COLO668 (cell line): ENCODE results near the gene SHKBP1.
"Not testable (repeated sequence)": the region's sequence is repeated elsewhere in the genome, so short reads cannot be mapped to it uniquely, and the experiment has no call there.

ENCODE experiments used
- DNase-seq: peaks from one replicate; lab custom pipeline; 2025; ENCODE audit not compliant: unreplicated experiment; lab: John Stamatoyannopoulos, UW

Gene SHKBP1

GRCh38 chr19:40555978-40556689 lies 20.5 kb upstream of the SHKBP1 start:
- no peak for DNase-seq

- DNase-seq = no peak
Observed at GRCh38 chr19:40556953-40557530, 19.6 kb upstream of the SHKBP1 start.

GRCh38 chr19:40559394-40559793 lies 17.3 kb upstream of the SHKBP1 start:
- DNase-seq = no peak

GRCh38 chr19:40560092-40560507 lies 16.6 kb upstream of the SHKBP1 start:
- no peak for DNase-seq

- DNase-seq = no peak
Observed at GRCh38 chr19:40561947-40562346, 14.7 kb upstream of the SHKBP1 start.

- not testable (repeated sequence) for DNase-seq
Observed at GRCh38 chr19:40564535-40564934, 12.1 kb upstream of the SHKBP1 start.

- DNase-seq = no peak
Observed at GRCh38 chr19:40565355-40565754, 11.3 kb upstream of the SHKBP1 start.

GRCh38 chr19:40565910-40566495 lies 10.7 kb upstream of the SHKBP1 start:
- no peak for DNase-seq

GRCh38 chr19:40567040-40567749 lies 9.5 kb upstream of the SHKBP1 start:
- no peak for DNase-seq

GRCh38 chr19:40567750-40568494 lies 8.8 kb upstream of the SHKBP1 start:
- DNase-seq = no peak

- peak; percentile 98 for DNase-seq
Observed at GRCh38 chr19:40570313-40571004, 6.2 kb upstream of the SHKBP1 start.

GRCh38 chr19:40571005-40571318 lies 5.7 kb upstream of the SHKBP1 start:
- no peak for DNase-seq

- DNase-seq = no peak
Observed at GRCh38 chr19:40571831-40572495, 4.7 kb upstream of the SHKBP1 start.

GRCh38 chr19:40575326-40575725 lies 1.3 kb upstream of the SHKBP1 start:
- no peak for DNase-seq

GRCh38 chr19:40576151-40576584 lies 505 bp upstream of the SHKBP1 start:
- DNase-seq = peak; percentile 21

- DNase-seq = no peak
Observed at GRCh38 chr19:40578442-40578908, 1.8 kb downstream of the SHKBP1 start.

GRCh38 chr19:40580619-40581018 lies 3.9 kb downstream of the SHKBP1 start:
- no peak for DNase-seq

GRCh38 chr19:40581531-40581930 lies 4.9 kb downstream of the SHKBP1 start:
- DNase-seq = no peak

GRCh38 chr19:40582467-40582866 lies 5.8 kb downstream of the SHKBP1 start:
- no peak for DNase-seq

GRCh38 chr19:40583283-40583682 lies 6.6 kb downstream of the SHKBP1 start:
- no peak for DNase-seq
